ENCODE results near the gene CXADR.

- TF ChIP-seq USF2 (CRISPR knock-in tag; IDR thresholded peaks at IDR 0.05), result no peak
- TF ChIP-seq CBFB (CRISPR knock-in tag; IDR thresholded peaks at IDR 0.05; ENCODE audit: low read depth), result no peak
- no peak for TF ChIP-seq CTCF (IDR thresholded peaks at IDR 0.05)
- no peak for TF ChIP-seq NFATC4 (CRISPR knock-in tag; IDR thresholded peaks at IDR 0.05)
- TF ChIP-seq GABPB1 (CRISPR knock-in tag; IDR thresholded peaks at IDR 0.05), result no peak
- no peak for TF ChIP-seq ATF1 (CRISPR knock-in tag; IDR thresholded peaks at IDR 0.05)
- TF ChIP-seq KAT7 (CRISPR knock-in tag; IDR thresholded peaks at IDR 0.05; ENCODE audit: borderline replicate concordance), result no peak
- TF ChIP-seq SP1 (CRISPR knock-in tag; conservative IDR thresholded peaks at IDR 0.05), result no peak
- no peak for TF ChIP-seq CREB1 (CRISPR knock-in tag; IDR thresholded peaks at IDR 0.05)
- no peak for TF ChIP-seq TCF7 (CRISPR knock-in tag; IDR thresholded peaks at IDR 0.05; ENCODE audit: low read depth)
Observed at GRCh38 chr21:17607684-17608083, 94.8 kb downstream of the CXADR start.

Measured in WTC11 (cell line).